ENCODE measurements around the gene ENOX1. TPM values are rescaled to one million over a fixed set of nuclear protein-coding genes. Genes with fewer than 3 reads are reported as not detected.

Gene ENOX1
- total and polyA plus RNA-seq, 2 donors (not counting 3 experiments of a cell fraction or from before 2014, with no cell fraction given), result 0.17 to 0.97 TPM

GRCh38 chr13:43445668-43446067 is 341.1 kb downstream of the ENOX1 start:
- POLR2A ChIA-PET, result no interaction called here
- no peak for FAIRE-seq
- Histone ChIP-seq H3K27me3 (ENCODE audit: control insufficient read depth in 2 of 2, insufficient read depth in 2 of 2, low read length in 2 of 2) (no peaks in the 10 kb centered on the region), H4K20me1 (replicated peaks; ENCODE audit: control insufficient read depth, extremely low read depth, insufficient read depth, low read length) (no peaks in the 10 kb centered on the region), H3K9ac (replicated peaks; ENCODE audit: extremely low read depth, insufficient read depth, low read length) (no peak overlapping the region), H3K4me2 (ENCODE audit: insufficient read depth, low read length) (no peak overlapping the region), H3K9me1 (replicated peaks; ENCODE audit: control insufficient read depth, extremely low read depth, insufficient read depth, low read length) (no peaks in the 10 kb centered on the region), H3K79me2 (ENCODE audit: control insufficient read depth, insufficient read depth, low read length) (no peaks in the 10 kb centered on the region), H3K36me3 (ENCODE audit: control insufficient read depth in 2 of 2, extremely low read depth in 1 of 2, insufficient read depth in 2 of 2, low read length in 2 of 2) (no peaks in the 10 kb centered on the region), H3K4me1 (ENCODE audit: control insufficient read depth, extremely low read depth, insufficient read depth, low read length) (no peaks in the 10 kb centered on the region), H3K4me3 (replicated peaks in 1 of 3; ENCODE audit: insufficient read depth in 1 of 3, low read depth in 1 of 3, low read length in 3 of 3) (no peak overlapping the region), H3K27ac (ENCODE audit: insufficient read depth, low read depth, low read length) (no peak overlapping the region), H3K9me3 (replicated peaks; ENCODE audit: control insufficient read depth, insufficient read depth, low read length) (no peaks in the 10 kb centered on the region), H2AFZ (ENCODE audit: low read depth, low read length) (no peak overlapping the region)
- TF ChIP-seq JUN (IDR thresholded peaks at IDR 0.05; ENCODE audit: borderline replicate concordance, insufficient read depth, insufficient read length, low read depth) (no peak), MAX (IDR thresholded peaks at IDR 0.05; ENCODE audit: insufficient read depth, insufficient read length) (no peak), POLR2AphosphoS5 (IDR thresholded peaks at IDR 0.05; ENCODE audit: insufficient read depth, low read depth, low read length) (no peak), GATA2 (IDR thresholded peaks at IDR 0.05; ENCODE audit: insufficient read depth, insufficient read length, low read depth, low read length) (no peak), MYC (IDR thresholded peaks at IDR 0.05; ENCODE audit: low read depth, low read length) (no peak), POLR2A (IDR thresholded peaks at IDR 0.05; ENCODE audit: low read depth, low read length) (no peak), EZH2 (IDR thresholded peaks at IDR 0.05; ENCODE audit: borderline replicate concordance, low read depth, low read length, severe bottlenecking) (no peak)
- no TSS peak for BruUV-seq (replicated peaks)
- no peak for DNase-seq (ENCODE audit: low read depth, low spot score)
- CTCF ChIA-PET, result no interaction called here
- intact Hi-C loops (cut with micrococcal nuclease), result no loop called here
- dilution Hi-C loops (cut with MboI; ENCODE audit: extremely low pct_ligation_motif_present, low sequenced_read_pairs), result no loop called here

- no peaks in the 10 kb centered on the region for H3K9me3 ChIP-seq (replicated peaks; ENCODE audit: control insufficient read depth, insufficient read depth, low read length)
- H3K4me3 ChIP-seq (replicated peaks in 1 of 3; ENCODE audit: insufficient read depth in 1 of 3, low read depth in 1 of 3, low read length in 3 of 3), result no peak overlapping the region
- no peak overlapping the region for H2AFZ ChIP-seq (ENCODE audit: low read depth, low read length)
- TF ChIP-seq POLR2A (IDR thresholded peaks at IDR 0.05; ENCODE audit: low read depth, low read length) (no peak), JUN (IDR thresholded peaks at IDR 0.05; ENCODE audit: borderline replicate concordance, insufficient read depth, insufficient read length, low read depth) (no peak), POLR2AphosphoS5 (IDR thresholded peaks at IDR 0.05; ENCODE audit: insufficient read depth, low read depth, low read length) (no peak), CTCF (IDR thresholded peaks at IDR 0.05; ENCODE audit: extremely low read depth in 1 of 2, insufficient read depth in 1 of 2, low read depth in 1 of 2, low read length in 2 of 2) (no peak), MAX (IDR thresholded peaks at IDR 0.05; ENCODE audit: insufficient read depth, insufficient read length) (no peak), FOS (IDR thresholded peaks at IDR 0.05; ENCODE audit: borderline replicate concordance, insufficient read depth, low read length) (no peak), MYC (IDR thresholded peaks at IDR 0.05; ENCODE audit: low read depth, low read length) (no peak), EZH2 (IDR thresholded peaks at IDR 0.05; ENCODE audit: borderline replicate concordance, low read depth, low read length, severe bottlenecking) (no peak), GATA2 (IDR thresholded peaks at IDR 0.05; ENCODE audit: insufficient read depth, insufficient read length, low read depth, low read length) (no peak)
- no peaks in the 10 kb centered on the region for H3K9me1 ChIP-seq (replicated peaks; ENCODE audit: control insufficient read depth, extremely low read depth, insufficient read depth, low read length)
- DNase-seq (ENCODE audit: low read depth, low spot score), result no peak
- H3K36me3 ChIP-seq (ENCODE audit: control insufficient read depth in 2 of 2, extremely low read depth in 1 of 2, insufficient read depth in 2 of 2, low read length in 2 of 2), result no peaks in the 10 kb centered on the region
- CTCF ChIA-PET, result interaction anchor here (1.3 kb wide), 1 partner anchor 12 kb away, joined by 3 read pairs; no protein-coding TSS in a partner anchor
- no peak for FAIRE-seq
- no peaks in the 10 kb centered on the region for H3K79me2 ChIP-seq (ENCODE audit: control insufficient read depth, insufficient read depth, low read length)
- dilution Hi-C loops (cut with MboI; ENCODE audit: extremely low pct_ligation_motif_present, low sequenced_read_pairs) (no loop called here), intact Hi-C loops (cut with micrococcal nuclease) (no loop called here)
- POLR2A ChIA-PET, result no interaction called here
- H3K4me1 ChIP-seq (ENCODE audit: control insufficient read depth, extremely low read depth, insufficient read depth, low read length), result no peaks in the 10 kb centered on the region
- H3K9ac ChIP-seq (replicated peaks; ENCODE audit: extremely low read depth, insufficient read depth, low read length), result no peak overlapping the region
- no peak overlapping the region for H3K4me2 ChIP-seq (ENCODE audit: insufficient read depth, low read length)
- no peaks in the 10 kb centered on the region for H4K20me1 ChIP-seq (replicated peaks; ENCODE audit: control insufficient read depth, extremely low read depth, insufficient read depth, low read length)
- no peaks in the 10 kb centered on the region for H3K27me3 ChIP-seq (ENCODE audit: control insufficient read depth in 2 of 2, insufficient read depth in 2 of 2, low read length in 2 of 2)
- no TSS peak for BruUV-seq (replicated peaks)
- no peak overlapping the region for H3K27ac ChIP-seq (ENCODE audit: insufficient read depth, low read depth, low read length)
Measured at GRCh38 chr13:43444081-43444480, 342.7 kb downstream of the ENOX1 start.
